Esophagus muscularis mucosa (tissue), 4 donors: Measurements from ENCODE around the gene PFDN6. TPM values are rescaled to one million over a fixed set of nuclear protein-coding genes. Genes with fewer than 3 reads are reported as not detected.

Source experiments
- DNase-seq: peaks from one replicate; pipeline ENCODE4 v3.0.0-alpha.2; 2017; ENCODE audit errors: extremely low spot score
- H3K27ac ChIP-seq, 4 donors: fragments of 200-600 bp; sonication (generic); replicated peaks in 1 of 4; 1 replicate in 3 of 4; 2 replicates in 1 of 4; pipeline ENCODE4 v1.5.1; 2016 to 2019; ENCODE audit warnings: mild to moderate bottlenecking in 1 of 4
- H3K27me3 ChIP-seq, 4 donors: fragments of 200-600 bp; sonication (generic); one replicate each; pipeline versions ENCODE4 v1.5.1 to v1.6.0; 2016 to 2019
- H3K36me3 ChIP-seq, 4 donors: fragments of 200-600 bp; sonication (generic); one replicate each; pipeline ENCODE4 v1.5.1; 2016 to 2019
- H3K4me1 ChIP-seq, 4 donors: fragments of 200-600 bp; sonication (generic); one replicate each; pipeline ENCODE4 v1.5.1; 2016 to 2019
- H3K4me3 ChIP-seq, 4 donors: fragments of 200-600 bp; sonication (generic); 1 replicate in 2 of 4; 2 replicates in 2 of 4; pipeline ENCODE4 v1.5.1; 2016 to 2019; ENCODE audit warnings: mild to moderate bottlenecking in 4 of 4, moderate library complexity in 1 of 4
- H3K9me3 ChIP-seq, 4 donors: fragments of 200-600 bp; sonication (generic); 1 replicate in 3 of 4; 2 replicates in 1 of 4; pipeline ENCODE4 v1.5.1; 2016 to 2019
- EP300 ChIP-seq: sonication (generic); formaldehyde crosslinking; IDR thresholded peaks from one replicate; pipeline ENCODE4 v1.6.1; 2017; ENCODE audit warnings: antibody characterized with exemption
- POLR2A ChIP-seq: fragments of 450-650 bp; IDR thresholded peaks from one replicate; pipeline ENCODE4 v1.6.1; 2017; ENCODE audit warnings: antibody characterized with exemption, moderate library complexity, mild to moderate bottlenecking, low read depth
- POLR2AphosphoS5 ChIP-seq, 2 donors: sonication (generic); formaldehyde crosslinking; IDR thresholded peaks; one replicate each; pipeline ENCODE4 v1.6.1; 2017; ENCODE audit warnings: antibody characterized with exemption in 2 of 2
- WGBS: methylation state at CpG from one replicate; pipeline ENCODE4 v1.1.5; 2018; 5-methylcytosine and 5-hydroxymethylcytosine counted together
- intact Hi-C: fragments of 100-400 bp; cut with DNase I; formaldehyde crosslinking; loops from one replicate; pipeline ENCODE4 v1.15.1; 2023
- total RNA-seq, 4 donors: library from RNA; depleted of rRNA; stranded (reverse); fragments of >200 nt; gene quantifications; one replicate each; pipeline versions ENCODE4 v1.1.0 to v1.2.1, GENCODE V29; 2016
- TF ChIP-seq, protein P1 (sequence below), 3 experiments: fragments of 200-600 bp in 2 of 3; fragments of 450-650 bp in 1 of 3; sonication (generic) in 2 of 3; IDR thresholded peaks; one replicate each; pipeline ENCODE4 v1.5.1; 2017 to 2019; ENCODE audit warnings: antibody characterized with exemption in 3 of 3, mild to moderate bottlenecking in 2 of 3, moderate library complexity in 1 of 3

The PFDN6 gene
- total RNA-seq, 4 donors from 2014 or later, result 29.1 to 54.2 (median 43.7) TPM

DNA sequence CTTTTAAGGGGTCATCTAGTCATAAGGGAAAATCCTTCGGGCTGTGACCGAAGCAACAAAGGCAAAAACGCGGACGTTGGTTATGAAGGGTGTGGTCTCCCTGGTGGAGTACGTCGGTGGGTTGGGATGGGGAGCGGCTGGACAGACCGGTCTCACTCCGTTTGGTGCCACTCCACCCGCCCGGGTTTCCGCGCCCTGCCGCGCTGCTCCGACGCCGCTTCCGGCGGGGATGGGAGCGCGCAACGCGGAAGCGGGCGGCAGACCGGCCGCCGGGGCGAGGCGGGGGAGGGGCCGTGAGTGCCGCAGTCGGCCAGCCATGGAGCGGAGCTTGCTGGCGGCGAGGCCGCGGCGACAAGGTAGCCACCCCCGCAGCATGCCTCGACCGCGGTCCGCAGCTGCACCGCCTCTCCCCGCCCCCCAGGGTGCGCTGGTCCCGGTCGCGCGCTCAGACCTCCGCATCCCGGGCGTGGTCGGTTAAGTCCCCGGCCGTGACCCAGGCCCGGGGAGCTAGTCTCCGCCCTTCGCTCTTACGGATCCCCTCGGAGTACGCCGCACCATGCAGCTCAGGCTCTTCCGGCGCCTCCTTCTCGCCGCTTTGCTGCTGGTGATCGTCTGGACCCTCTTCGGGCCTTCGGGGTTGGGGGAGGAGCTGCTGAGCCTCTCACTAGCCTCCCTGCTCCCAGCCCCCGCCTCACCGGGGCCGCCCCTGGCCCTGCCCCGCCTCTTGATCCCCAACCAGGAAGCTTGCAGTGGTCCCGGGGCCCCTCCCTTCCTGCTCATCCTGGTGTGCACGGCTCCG is 12.3 kb upstream of the PFDN6 start, which contains the start of gene B3GALT4:
Gene B3GALT4, plus strand, starts transcription at position 260 of the 799 bp plus-strand sequence. Its CDS starts 297 bp downstream, at position 557.
- Histone ChIP-seq H3K27ac (peak within 1 kb of the TSS; percentile 83 to 93 (median 90)), H3K27me3 (no peaks in the 10 kb centered on the region), H3K4me3 (peak within 1 kb of the TSS; percentile 73 to 79 (median 78)), H3K9me3 (no peaks in the 10 kb centered on the region), H3K4me1 (peaks cover 53 to 73% (median 68%) of the 10 kb centered on the region in 4 donors), H3K36me3 (peaks cover 18 to 72% (median 65%) of the 10 kb centered on the region in 4 donors)
- TF ChIP-seq, protein P1, sequence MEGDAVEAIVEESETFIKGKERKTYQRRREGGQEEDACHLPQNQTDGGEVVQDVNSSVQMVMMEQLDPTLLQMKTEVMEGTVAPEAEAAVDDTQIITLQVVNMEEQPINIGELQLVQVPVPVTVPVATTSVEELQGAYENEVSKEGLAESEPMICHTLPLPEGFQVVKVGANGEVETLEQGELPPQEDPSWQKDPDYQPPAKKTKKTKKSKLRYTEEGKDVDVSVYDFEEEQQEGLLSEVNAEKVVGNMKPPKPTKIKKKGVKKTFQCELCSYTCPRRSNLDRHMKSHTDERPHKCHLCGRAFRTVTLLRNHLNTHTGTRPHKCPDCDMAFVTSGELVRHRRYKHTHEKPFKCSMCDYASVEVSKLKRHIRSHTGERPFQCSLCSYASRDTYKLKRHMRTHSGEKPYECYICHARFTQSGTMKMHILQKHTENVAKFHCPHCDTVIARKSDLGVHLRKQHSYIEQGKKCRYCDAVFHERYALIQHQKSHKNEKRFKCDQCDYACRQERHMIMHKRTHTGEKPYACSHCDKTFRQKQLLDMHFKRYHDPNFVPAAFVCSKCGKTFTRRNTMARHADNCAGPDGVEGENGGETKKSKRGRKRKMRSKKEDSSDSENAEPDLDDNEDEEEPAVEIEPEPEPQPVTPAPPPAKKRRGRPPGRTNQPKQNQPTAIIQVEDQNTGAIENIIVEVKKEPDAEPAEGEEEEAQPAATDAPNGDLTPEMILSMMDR (IDR thresholded peaks at IDR 0.05), result peak; percentile 42 to 68 (median 56)
- TF ChIP-seq POLR2A (peak; percentile 16), EP300 (no peak), POLR2AphosphoS5 (IDR thresholded peaks at IDR 0.05) (peak; percentile 67 to 82)
- intact Hi-C loops, result no loop called here
- under 1% methylated on average over 23 of the region's 80 CpGs for WGBS
- peak; percentile 95 for DNase-seq

DNA sequence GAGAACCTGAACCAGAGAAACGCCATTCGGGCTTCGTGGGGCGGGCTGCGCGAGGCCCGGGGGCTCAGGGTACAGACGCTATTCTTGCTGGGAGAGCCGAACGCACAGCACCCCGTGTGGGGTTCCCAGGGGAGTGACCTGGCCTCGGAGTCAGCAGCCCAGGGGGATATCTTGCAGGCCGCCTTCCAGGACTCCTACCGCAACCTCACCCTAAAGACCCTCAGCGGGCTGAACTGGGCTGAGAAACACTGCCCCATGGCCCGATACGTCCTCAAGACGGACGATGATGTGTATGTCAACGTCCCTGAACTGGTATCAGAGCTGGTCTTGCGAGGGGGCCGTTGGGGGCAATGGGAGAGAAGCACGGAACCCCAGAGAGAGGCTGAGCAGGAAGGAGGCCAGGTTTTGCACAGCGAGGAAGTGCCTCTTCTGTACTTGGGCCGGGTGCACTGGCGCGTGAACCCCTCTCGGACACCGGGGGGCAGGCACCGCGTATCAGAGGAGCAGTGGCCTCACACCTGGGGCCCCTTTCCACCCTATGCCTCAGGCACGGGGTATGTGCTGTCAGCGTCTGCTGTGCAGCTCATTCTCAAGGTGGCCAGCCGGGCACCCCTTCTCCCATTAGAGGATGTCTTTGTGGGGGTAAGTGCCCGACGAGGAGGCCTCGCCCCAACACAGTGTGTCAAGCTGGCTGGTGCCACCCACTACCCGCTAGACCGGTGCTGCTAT is 11.6 kb upstream of the PFDN6 start:
- no peak for TF ChIP-seq EP300
- no peak for TF ChIP-seq POLR2AphosphoS5 (IDR thresholded peaks at IDR 0.05)
- TF ChIP-seq, protein P1 (IDR thresholded peaks at IDR 0.05), result no peak
- no peak for TF ChIP-seq POLR2A
- intact Hi-C loops, result no loop called here
- 60% methylated on average over 3 of the region's 39 CpGs for WGBS

GRCh38 chr6:33278392-33278741 is 11.0 kb upstream of the PFDN6 start:
- TF ChIP-seq, protein P1 (IDR thresholded peaks at IDR 0.05), result no peak
- TF ChIP-seq POLR2A (no peak), EP300 (no peak), POLR2AphosphoS5 (IDR thresholded peaks at IDR 0.05) (no peak)
- Histone ChIP-seq H3K27me3 (no peaks in the 10 kb centered on the region), H3K36me3 (peaks cover 24 to 85% (median 75%) of the 10 kb centered on the region in 4 donors), H3K4me1 (peaks cover 42 to 60% (median 56%) of the 10 kb centered on the region in 4 donors), H3K9me3 (no peaks in the 10 kb centered on the region), H3K27ac (peak overlapping the region in 3 of 4 donors; percentile 38 to 93 (median 90)), H3K4me3 (peak overlapping the region in 1 of 4 donors; percentile 79)
- 84% methylated on average over 5 of the region's 9 CpGs for WGBS
- intact Hi-C loops, result no loop called here
- no peak for DNase-seq

More for the DNA sequence above, 11.6 kb upstream of the PFDN6 start:
- Histone ChIP-seq H3K9me3 (no peaks in the 10 kb centered on the region), H3K27ac (peak overlapping the region; percentile 83 to 93 (median 90)), H3K4me1 (peaks cover 48 to 66% (median 61%) of the 10 kb centered on the region in 4 donors), H3K4me3 (peak overlapping the region; percentile 73 to 79 (median 78)), H3K36me3 (peaks cover 19 to 80% (median 72%) of the 10 kb centered on the region in 4 donors), H3K27me3 (no peaks in the 10 kb centered on the region)
- no peak for DNase-seq

DNA sequence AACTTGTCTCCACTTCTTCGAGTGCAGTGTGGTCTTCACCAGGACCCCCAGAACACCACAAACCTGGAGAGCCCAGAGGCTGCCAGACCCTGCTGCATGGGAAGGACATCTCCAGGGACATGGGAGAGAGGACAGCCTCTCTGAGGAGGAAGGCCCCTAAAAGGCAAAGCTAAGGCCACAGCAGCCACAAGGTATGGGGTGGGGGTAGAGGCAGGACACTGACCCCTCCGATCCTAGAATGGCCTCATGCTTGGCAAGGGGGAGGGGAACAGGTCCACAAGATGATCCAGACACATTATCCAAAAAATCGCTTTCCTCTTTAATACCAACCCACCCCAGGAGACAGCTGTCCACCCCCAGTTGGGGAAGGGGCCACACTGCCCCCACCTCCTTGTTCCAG is 10.6 kb upstream of the PFDN6 start:
- Histone ChIP-seq H3K36me3 (peaks cover 29 to 86% (median 77%) of the 10 kb centered on the region in 4 donors), H3K27ac (peak overlapping the region in 2 of 4 donors; percentile 38 to 90), H3K4me1 (peaks cover 38 to 56% (median 51%) of the 10 kb centered on the region in 4 donors), H3K27me3 (no peaks in the 10 kb centered on the region), H3K4me3 (no peak overlapping the region), H3K9me3 (no peaks in the 10 kb centered on the region)
- 100% methylated on average over 1 of the region's 3 CpGs for WGBS
- TF ChIP-seq EP300, result no peak
- TF ChIP-seq POLR2A, result no peak
- TF ChIP-seq, protein P1 (IDR thresholded peaks at IDR 0.05), result no peak
- no peak for TF ChIP-seq POLR2AphosphoS5 (IDR thresholded peaks at IDR 0.05)
- intact Hi-C loops, result no loop called here
- DNase-seq, result no peak
